HG02852 (cell line): ENCODE data around the gene PRSS3.
A peak's percentile ranks its signal among the peaks of the same experiment; 100 is the strongest.
"Not testable (repeated sequence)": the region's sequence is repeated elsewhere in the genome, so short reads cannot be mapped to it uniquely, and the experiment has no call there.

Source experiments
- ATAC-seq: cut with Tn5 transposase; IDR thresholded peaks from one replicate; pipeline ENCODE4 v1.9.1; 2021; ENCODE audit warnings: mild to moderate bottlenecking, moderate library complexity; ENCODE audit not compliant: unreplicated experiment

The PRSS3 gene

DNA sequence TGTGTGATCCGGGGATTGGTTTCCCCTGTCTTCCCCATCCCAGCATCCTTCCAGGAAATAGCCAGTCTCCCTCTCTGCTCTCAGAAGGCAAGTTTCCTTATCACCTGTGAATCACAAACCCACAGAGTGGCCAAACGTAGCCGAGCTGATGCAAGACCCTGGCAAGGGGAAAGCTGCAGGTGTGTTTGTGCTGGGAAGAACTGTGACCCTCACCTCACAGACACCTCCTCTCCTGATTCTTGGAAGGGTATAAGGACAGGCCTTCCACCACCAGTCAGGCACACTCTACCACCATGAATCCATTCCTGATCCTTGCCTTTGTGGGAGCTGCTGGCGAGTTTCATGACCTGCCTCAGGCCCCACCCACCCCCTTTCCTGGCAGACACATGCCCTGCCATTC lies at the start of gene PRSS3:
PRSS3 (plus strand) TSS at position 281 of the 400 bp plus-strand sequence; CDS start at position 294, 13 bp downstream.
- no peak for ATAC-seq

- no peak for ATAC-seq
These were observed 46.6 kb upstream of the PRSS3 start for GRCh38 chr9:33748633-33749304.

DNA sequence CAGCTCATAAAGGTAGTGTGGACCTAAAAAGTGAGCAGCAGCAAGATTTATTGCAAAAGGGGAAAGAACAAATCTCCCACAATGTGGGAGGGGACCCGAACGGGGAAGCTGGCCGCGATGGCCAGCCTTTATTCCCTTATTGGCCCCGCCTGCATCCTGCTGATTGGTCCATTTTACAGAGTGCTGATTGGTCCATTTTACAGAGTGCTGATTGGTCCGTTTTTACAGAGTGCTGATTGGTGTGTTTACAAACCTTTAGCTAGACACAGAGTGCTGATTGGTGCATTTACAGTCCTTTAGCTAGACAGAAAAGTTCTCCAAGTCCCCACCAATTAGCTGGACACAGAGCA lies 46.1 kb upstream of the PRSS3 start:
- ATAC-seq = not testable (repeated sequence)

GRCh38 chr9:33750307-33750838 lies 45.0 kb upstream of the PRSS3 start:
- ATAC-seq = no peak

DNA sequence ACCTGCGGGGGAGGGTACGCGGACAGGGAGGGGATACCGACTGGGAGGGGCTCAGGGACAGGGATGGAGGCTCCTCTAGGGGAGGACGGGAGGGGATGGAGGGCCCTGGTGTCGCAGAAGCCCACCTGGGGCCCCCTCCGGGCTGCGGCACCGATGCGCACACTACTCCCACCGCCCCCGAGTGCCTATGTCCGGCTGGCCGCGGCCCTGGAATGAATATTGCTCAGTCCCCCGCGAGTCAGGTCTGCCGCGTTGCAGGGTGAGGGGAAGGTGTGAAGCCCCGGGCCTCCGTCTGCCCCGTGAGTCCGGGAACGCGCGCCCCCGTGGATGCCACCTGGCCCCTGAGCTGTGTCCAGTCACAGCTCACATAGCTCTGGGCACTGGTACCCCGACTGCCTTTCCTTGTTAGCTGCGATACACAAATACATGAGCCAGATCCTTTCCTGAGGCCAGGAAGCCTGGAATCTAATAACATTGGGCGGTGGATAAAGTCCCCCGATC lies 44.5 kb upstream of the PRSS3 start:
- ATAC-seq = no peak

GRCh38 chr9:33751536-33752129 lies 43.7 kb upstream of the PRSS3 start:
- no peak for ATAC-seq

DNA sequence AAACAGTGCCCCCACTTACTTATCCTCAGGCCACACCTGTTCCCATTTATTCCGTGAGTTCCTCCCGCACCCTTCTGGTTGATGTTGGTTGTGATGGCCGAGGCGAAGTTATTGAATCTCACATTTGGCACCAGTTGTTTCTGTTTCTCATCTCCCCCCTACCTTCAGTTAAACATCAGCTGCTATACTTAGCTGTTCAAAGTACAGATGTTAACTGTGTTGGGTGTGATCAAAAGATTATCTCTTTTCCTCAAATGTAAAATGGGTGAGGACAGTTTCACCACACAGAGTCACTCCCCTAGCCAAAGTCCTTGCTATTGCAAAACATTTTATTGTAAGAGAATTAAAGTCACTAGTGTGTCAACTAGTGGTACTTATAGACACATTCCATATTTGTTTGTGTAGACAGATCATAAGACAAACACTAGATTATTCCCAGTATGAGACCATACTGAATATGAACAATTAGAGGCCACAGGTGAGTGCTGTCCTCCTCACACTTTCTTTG lies 43.2 kb upstream of the PRSS3 start:
- ATAC-seq = no peak

- ATAC-seq = not testable (repeated sequence)
These were observed 42.6 kb upstream of the PRSS3 start for GRCh38 chr9:33752789-33753188.

GRCh38 chr9:33759648-33760047 lies 35.7 kb upstream of the PRSS3 start:
- ATAC-seq = not testable (repeated sequence)

DNA sequence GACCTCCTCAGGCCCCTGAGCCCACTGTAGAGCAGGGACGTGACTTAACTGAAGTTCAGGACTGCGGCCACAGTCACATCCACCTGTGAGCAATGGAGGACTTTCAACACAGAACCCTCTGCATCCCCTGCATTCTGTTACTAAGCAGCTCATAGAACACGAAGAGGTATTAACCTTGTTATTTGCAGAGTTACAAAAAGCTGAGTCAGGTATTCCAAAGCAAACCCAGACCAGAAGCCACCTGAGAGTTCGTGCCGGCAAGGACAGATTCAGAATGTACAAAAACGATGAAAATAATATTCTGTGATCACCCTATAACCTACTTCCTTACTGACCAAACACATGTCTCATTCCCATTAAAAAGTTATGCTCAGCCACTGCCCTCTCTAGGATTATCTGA lies 33.0 kb upstream of the PRSS3 start:
- ATAC-seq = no peak

- ATAC-seq = not testable (repeated sequence)
These were observed 31.7 kb upstream of the PRSS3 start for GRCh38 chr9:33763709-33764108.

GRCh38 chr9:33765411-33765810 lies 29.9 kb upstream of the PRSS3 start:
- no peak for ATAC-seq

DNA sequence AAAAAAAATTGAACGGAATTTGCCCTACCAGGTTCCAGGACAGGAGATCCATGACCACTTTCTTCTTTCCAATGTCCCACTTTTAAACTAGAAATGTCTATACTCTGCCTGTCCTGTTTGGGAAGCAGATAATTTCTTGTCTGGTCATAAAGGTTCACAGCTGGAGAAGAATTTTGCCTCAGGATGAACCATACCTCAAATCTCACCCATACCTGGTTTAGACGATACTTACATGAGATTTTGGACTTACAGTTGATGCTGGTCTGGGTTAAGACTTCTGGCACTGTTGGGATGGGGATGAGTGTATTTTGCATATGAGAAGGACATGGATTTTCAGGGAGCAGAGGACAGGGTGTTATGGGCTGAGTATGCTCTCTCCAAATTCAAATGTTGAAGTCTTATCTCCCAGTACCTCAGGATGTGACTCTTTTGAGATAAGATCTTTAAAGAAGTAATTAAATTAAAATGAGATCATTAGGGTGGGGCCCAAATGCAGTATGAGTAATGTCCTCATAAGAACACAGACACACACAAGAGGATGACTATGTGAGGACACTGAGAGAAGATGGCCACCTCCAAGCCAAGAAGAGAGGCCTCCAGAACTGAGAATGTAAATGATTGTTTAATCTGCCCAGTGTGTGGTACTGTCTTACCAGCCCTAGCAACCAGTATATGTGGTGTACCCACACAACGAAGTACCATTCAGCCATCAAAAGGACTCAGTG lies 25.0 kb upstream of the PRSS3 start:
- ATAC-seq = not testable (repeated sequence)

GRCh38 chr9:33773135-33773534 lies 22.2 kb upstream of the PRSS3 start:
- not testable (repeated sequence) for ATAC-seq

DNA sequence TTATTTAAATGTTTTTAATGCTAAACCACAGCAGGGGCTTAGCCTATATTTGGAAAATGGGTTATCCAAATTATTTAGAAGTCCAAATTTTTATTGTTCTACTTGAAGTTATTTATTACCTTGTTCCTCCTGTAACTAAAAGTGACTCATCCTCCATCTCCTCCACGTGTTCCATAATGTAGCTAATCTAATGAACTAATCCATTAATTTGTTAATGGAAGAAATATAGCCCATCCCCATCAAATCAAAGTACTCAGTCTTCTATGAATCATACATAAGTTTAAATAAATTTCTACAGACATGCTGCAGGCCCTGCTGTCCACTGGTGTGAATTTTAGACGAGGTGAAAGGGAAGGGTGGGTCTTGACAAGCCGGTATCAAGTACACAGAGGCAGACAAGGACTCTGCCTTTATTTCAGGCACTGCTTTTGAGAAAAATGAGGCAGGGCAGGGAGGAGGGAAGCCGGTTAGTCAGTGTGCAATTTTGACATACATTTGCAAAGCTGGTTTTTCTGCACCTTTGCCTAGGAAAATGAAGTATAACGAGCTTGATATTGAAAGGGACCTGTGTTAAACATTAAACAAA lies 21.2 kb upstream of the PRSS3 start:
- not testable (repeated sequence) for ATAC-seq

GRCh38 chr9:33776578-33776977 lies 18.8 kb upstream of the PRSS3 start:
- no peak for ATAC-seq

DNA sequence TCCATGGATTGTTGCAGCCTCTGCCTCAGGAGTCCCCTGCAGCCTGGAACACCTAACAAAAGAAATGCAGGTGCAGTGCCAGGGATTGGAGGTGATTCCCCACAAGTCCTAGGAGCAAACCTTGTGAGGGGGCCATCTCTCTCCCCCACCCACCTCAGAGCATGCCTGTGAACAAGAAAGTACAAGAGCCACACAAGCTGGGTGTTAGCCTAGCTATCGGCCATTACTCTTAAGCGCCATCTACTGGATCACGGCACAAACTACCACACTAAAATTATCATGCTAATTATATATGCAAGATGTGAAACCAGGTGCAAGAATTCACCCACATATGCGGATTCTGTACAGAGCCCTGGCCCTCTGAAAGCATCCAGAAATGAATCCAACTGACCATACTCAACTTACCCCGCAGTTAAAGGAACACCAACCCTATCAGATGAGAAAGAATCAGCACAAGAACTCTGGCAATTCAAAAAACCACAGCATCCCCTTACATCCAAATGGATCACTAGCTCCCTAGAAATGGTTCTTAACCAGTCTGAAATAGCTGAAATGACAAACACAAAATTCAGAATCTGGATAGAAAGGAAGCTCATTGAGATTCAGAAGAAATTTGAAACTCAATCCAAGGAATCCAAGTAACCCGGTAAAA lies 16.5 kb upstream of the PRSS3 start:
- ATAC-seq = peak; percentile 86

GRCh38 chr9:33780276-33780675 lies 15.1 kb upstream of the PRSS3 start:
- ATAC-seq = no peak

- no peak for ATAC-seq
These were observed 13.6 kb upstream of the PRSS3 start for GRCh38 chr9:33781736-33782135.

DNA sequence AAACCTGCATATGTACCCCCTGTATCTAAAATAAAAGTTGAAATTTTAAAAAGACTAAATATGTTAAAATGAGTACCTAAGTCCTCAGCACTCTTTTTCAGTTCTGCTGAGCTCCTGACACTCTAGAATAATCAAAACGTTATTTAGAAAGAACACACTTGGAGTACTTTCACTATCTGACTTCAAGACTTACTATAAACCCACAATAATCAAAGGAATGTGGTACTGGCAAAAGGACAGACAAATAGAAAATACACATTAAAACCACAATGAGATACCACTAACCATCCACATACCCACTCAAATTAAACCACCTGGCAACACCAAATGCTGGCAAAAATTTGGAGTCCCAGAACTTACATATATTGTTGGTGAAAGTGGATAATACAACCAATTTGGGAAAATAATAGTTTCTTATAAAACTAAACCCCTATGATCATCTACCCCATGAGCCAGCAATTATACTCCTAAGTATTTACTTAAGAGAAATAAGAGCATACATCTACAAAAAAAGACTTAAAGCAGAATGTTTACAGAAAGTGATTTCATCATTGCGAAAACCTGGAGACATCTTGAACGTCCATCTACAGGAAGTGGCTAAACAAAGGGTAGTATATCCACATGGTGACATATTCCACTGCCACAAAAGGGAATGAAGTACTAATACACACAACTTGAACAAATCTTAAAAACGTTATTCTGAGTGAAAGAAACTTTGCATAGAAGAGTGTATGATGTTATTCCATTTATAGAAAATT lies 12.8 kb upstream of the PRSS3 start:
- ATAC-seq = no peak
